Measurements from ENCODE around the gene HUS1B. TPM values are rescaled to one million over a fixed set of nuclear protein-coding genes. Genes with fewer than 3 reads are reported as not detected.
"Not testable (repeated sequence)": the region's sequence is repeated elsewhere in the genome, so short reads cannot be mapped to it uniquely, and the experiment has no call there.

The HUS1B gene
- total RNA-seq, 1 donor from 2014 or later, result 0.70 TPM

GRCh38 chr6:701700-702479 lies 45.0 kb upstream of the HUS1B start:
- H3K9me3 Mint-ChIP-seq (ENCODE audit: low read depth), result no peaks in the 10 kb centered on the region
- DNase-seq (ENCODE audit: low spot score), result no peak
- H3K4me1 Mint-ChIP-seq (ENCODE audit: low read depth), result peaks cover 18% of the 10 kb centered on the region
- no peak overlapping the region for H3K27ac Mint-ChIP-seq (ENCODE audit: unreplicated experiment)
- H3K36me3 Mint-ChIP-seq (ENCODE audit: low read depth), result no peaks in the 10 kb centered on the region
- H3K27me3 Mint-ChIP-seq (ENCODE audit: low read depth), result no peaks in the 10 kb centered on the region
- no peak overlapping the region for H3K4me3 Mint-ChIP-seq (ENCODE audit: unreplicated experiment)
- TF ChIP-seq, protein P1, sequence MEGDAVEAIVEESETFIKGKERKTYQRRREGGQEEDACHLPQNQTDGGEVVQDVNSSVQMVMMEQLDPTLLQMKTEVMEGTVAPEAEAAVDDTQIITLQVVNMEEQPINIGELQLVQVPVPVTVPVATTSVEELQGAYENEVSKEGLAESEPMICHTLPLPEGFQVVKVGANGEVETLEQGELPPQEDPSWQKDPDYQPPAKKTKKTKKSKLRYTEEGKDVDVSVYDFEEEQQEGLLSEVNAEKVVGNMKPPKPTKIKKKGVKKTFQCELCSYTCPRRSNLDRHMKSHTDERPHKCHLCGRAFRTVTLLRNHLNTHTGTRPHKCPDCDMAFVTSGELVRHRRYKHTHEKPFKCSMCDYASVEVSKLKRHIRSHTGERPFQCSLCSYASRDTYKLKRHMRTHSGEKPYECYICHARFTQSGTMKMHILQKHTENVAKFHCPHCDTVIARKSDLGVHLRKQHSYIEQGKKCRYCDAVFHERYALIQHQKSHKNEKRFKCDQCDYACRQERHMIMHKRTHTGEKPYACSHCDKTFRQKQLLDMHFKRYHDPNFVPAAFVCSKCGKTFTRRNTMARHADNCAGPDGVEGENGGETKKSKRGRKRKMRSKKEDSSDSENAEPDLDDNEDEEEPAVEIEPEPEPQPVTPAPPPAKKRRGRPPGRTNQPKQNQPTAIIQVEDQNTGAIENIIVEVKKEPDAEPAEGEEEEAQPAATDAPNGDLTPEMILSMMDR (IDR thresholded peaks at IDR 0.05), result peak; percentile 31

DNA sequence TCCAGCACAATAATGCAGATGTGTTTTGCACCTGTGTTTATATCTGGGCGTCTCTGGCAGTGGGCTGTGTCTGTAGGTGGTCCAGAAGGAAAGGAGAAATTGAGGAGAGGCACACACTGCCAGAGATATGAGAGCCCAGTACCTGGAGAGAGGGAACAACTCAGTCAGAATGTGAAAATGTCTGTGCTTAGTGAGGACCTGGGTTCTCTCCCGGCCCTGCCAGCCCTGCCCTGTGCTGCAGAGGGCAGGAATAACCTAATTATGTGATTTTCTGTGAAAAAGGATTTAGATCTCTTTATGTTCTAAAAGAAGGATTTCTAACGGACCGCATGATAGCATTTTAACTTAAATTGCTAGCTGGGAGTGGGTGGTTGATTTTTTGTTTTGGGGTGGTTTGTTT lies 44.3 kb upstream of the HUS1B start:
- H3K36me3 Mint-ChIP-seq (ENCODE audit: low read depth), result no peaks in the 10 kb centered on the region
- TF ChIP-seq, protein P1 (IDR thresholded peaks at IDR 0.05), result no peak
- H3K27me3 Mint-ChIP-seq (ENCODE audit: low read depth), result no peaks in the 10 kb centered on the region
- no peaks in the 10 kb centered on the region for H3K9me3 Mint-ChIP-seq (ENCODE audit: low read depth)
- H3K4me3 Mint-ChIP-seq (ENCODE audit: unreplicated experiment), result no peak overlapping the region
- no peak for DNase-seq (ENCODE audit: low spot score)
- H3K4me1 Mint-ChIP-seq (ENCODE audit: low read depth), result peaks cover 11% of the 10 kb centered on the region
- no peak overlapping the region for H3K27ac Mint-ChIP-seq (ENCODE audit: unreplicated experiment)

- no peaks in the 10 kb centered on the region for H3K9me3 Mint-ChIP-seq (ENCODE audit: low read depth)
- TF ChIP-seq, protein P1 (IDR thresholded peaks at IDR 0.05), result no peak
- H3K4me3 Mint-ChIP-seq (ENCODE audit: unreplicated experiment), result no peak overlapping the region
- H3K36me3 Mint-ChIP-seq (ENCODE audit: low read depth), result no peaks in the 10 kb centered on the region
- H3K27me3 Mint-ChIP-seq (ENCODE audit: low read depth), result no peaks in the 10 kb centered on the region
- no peak overlapping the region for H3K27ac Mint-ChIP-seq (ENCODE audit: unreplicated experiment)
- no peak for DNase-seq (ENCODE audit: low spot score)
- H3K4me1 Mint-ChIP-seq (ENCODE audit: low read depth), result peaks cover 8% of the 10 kb centered on the region
Measured at GRCh38 chr6:700490-700889, 43.6 kb upstream of the HUS1B start.

- no peaks in the 10 kb centered on the region for H3K27me3 Mint-ChIP-seq (ENCODE audit: low read depth)
- H3K4me3 Mint-ChIP-seq (ENCODE audit: unreplicated experiment), result no peak overlapping the region
- no peak for DNase-seq (ENCODE audit: low spot score)
- H3K27ac Mint-ChIP-seq (ENCODE audit: unreplicated experiment), result peak overlapping the region; percentile 38
- H3K9me3 Mint-ChIP-seq (ENCODE audit: low read depth), result no peaks in the 10 kb centered on the region
- peaks cover 8% of the 10 kb centered on the region for H3K4me1 Mint-ChIP-seq (ENCODE audit: low read depth)
- TF ChIP-seq, protein P1 (IDR thresholded peaks at IDR 0.05), result no peak
- H3K36me3 Mint-ChIP-seq (ENCODE audit: low read depth), result no peaks in the 10 kb centered on the region
Measured at GRCh38 chr6:699319-699718, 42.4 kb upstream of the HUS1B start.

GRCh38 chr6:694431-695126 lies 37.7 kb upstream of the HUS1B start:
- peaks cover 32% of the 10 kb centered on the region for H3K4me1 Mint-ChIP-seq (ENCODE audit: low read depth)
- H3K9me3 Mint-ChIP-seq (ENCODE audit: low read depth); H3K27me3 Mint-ChIP-seq (ENCODE audit: low read depth); H3K36me3 Mint-ChIP-seq (ENCODE audit: low read depth); H3K27ac Mint-ChIP-seq (ENCODE audit: unreplicated experiment); H3K4me3 Mint-ChIP-seq (ENCODE audit: unreplicated experiment); DNase-seq (ENCODE audit: low spot score): not testable (repeated sequence)

Data from chondrocyte (in vitro differentiated cells).